ENCODE data around the gene NUDT11.
"Not testable (repeated sequence)": the region's sequence is repeated elsewhere in the genome, so short reads cannot be mapped to it uniquely, and the experiment has no call there.

The NUDT11 gene

GRCh38 chrX:51496501-51497291 lies at the start of gene NUDT11:
Gene NUDT11, minus strand, starts transcription at chrX:51496592. Its CDS starts 148 bp downstream, at chrX:51496444.
- ATAC-seq (ENCODE audit: low read depth) (peak; percentile 51), DNase-seq (ENCODE audit: low spot score in 2 of 2) (no peak)
- Mint-ChIP-seq H3K4me1 (peaks cover 5% of the 10 kb centered on the region), H3K27me3 (peaks cover 8% of the 10 kb centered on the region), H3K36me3 (no peaks in the 10 kb centered on the region), H3K9me3 (no peaks in the 10 kb centered on the region), H3K27ac (peak within 1 kb of the TSS; percentile 26), H3K4me3 (peak within 1 kb of the TSS; percentile 88)

DNA sequence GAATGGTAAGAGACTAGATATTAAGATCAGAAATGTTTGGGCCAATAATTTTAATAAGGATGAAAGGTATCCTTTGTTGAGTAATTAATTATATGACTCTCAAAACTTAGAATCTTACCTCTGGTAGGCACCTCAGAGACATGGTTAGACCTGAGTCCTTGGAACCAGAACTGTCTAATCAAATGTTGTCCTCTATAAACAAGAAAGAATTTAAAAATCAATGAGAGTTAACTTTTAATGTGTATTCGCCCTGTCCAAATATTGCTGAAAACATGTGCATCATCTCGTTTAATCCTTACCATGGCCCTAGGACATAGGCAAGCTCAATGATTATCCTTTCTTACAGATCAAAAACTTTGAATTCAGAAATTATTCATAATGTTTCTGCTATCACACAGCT lies 24.0 kb upstream of the NUDT11 start:
- no peaks in the 10 kb centered on the region for H3K36me3 Mint-ChIP-seq
- no peak for ATAC-seq (ENCODE audit: low read depth)

DNA sequence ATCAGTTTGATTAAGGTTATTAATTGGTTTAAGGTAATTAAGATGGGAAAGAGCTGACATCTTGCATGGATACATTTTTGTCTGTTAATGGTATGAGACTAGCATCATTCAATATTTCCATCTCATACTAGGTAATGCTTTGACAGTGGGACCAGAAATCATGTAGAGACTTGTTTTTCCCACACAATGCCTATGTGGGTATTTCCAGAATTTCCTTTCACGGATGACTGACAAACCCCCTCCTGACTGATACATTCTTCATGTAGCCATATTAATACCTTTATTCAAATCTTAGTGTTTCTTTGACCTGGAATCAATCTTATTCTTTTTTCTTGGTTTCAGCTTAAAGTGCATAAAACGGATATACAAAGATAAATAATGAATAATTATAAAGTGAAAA lies 22.7 kb upstream of the NUDT11 start:
- ATAC-seq (ENCODE audit: low read depth); DNase-seq (ENCODE audit: low spot score in 2 of 2); H3K27ac Mint-ChIP-seq; H3K4me1 Mint-ChIP-seq; H3K27me3 Mint-ChIP-seq; H3K9me3 Mint-ChIP-seq; H3K4me3 Mint-ChIP-seq; H3K36me3 Mint-ChIP-seq: not testable (repeated sequence)

More for the DNA sequence above, 24.0 kb upstream of the NUDT11 start:
- peaks cover 2% of the 10 kb centered on the region for H3K9me3 Mint-ChIP-seq
- no peaks in the 10 kb centered on the region for H3K4me1 Mint-ChIP-seq
- no peak for DNase-seq (ENCODE audit: low spot score in 2 of 2)
- no peaks in the 10 kb centered on the region for H3K27me3 Mint-ChIP-seq
- no peak overlapping the region for H3K4me3 Mint-ChIP-seq
- H3K27ac Mint-ChIP-seq: no peak overlapping the region

GRCh38 chrX:51507551-51507950 lies 11.2 kb upstream of the NUDT11 start:
- Mint-ChIP-seq H3K27me3 (peaks cover 2% of the 10 kb centered on the region), H3K9me3 (peaks cover 4% of the 10 kb centered on the region), H3K4me1 (no peaks in the 10 kb centered on the region), H3K36me3 (no peaks in the 10 kb centered on the region), H3K4me3 (no peak overlapping the region), H3K27ac (no peak overlapping the region)
- ATAC-seq (ENCODE audit: low read depth) (no peak), DNase-seq (ENCODE audit: low spot score in 2 of 2) (no peak)

DNA sequence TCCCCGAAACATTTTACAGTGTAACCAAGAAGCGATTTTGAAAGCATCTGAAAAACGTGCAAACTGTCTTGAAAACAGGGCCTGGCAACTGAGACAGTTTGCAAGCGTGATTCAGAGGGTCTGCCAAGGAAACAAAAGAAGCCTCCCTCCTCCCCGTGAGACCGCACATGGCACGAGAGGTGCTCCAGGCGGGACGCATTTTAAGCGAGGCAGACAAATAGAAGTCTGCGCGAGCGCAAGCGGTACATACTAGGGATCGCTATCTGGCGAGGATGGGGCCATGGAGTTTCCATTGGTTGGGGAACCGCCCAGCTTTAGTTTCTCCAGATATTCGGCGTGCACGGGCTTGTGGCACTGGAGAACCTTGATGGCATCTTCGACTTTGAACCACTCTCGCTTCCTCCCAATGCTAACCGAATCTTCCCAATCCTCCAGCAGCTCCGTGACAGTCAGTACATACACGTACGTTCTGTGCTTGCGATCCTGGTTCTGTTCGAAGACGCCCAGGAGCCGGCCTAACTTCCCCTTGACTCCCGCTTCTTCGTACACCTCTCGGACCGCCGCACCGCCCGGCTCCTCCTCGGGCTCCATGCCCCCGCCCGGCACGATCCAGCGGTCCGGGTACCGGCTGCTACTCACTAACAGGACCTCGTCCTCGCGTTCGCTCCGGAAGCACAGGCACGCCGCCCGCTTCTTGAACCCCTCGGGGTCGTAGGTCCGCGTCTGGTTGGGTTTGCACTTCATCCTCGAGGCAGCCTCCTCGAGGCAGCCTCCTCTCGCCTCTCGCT lies 497 bp downstream of the NUDT11 start:
- peak; percentile 12 for ATAC-seq (ENCODE audit: low read depth)
- not testable (repeated sequence) for H3K4me1 Mint-ChIP-seq; H3K27ac Mint-ChIP-seq; H3K9me3 Mint-ChIP-seq; DNase-seq (ENCODE audit: low spot score in 2 of 2); H3K36me3 Mint-ChIP-seq; H3K27me3 Mint-ChIP-seq
- peak overlapping the region; percentile 83 for H3K4me3 Mint-ChIP-seq

GRCh38 chrX:51494409-51494808 lies 2.0 kb downstream of the NUDT11 start:
- no peaks in the 10 kb centered on the region for H3K36me3 Mint-ChIP-seq
- no peaks in the 10 kb centered on the region for H3K9me3 Mint-ChIP-seq
- no peak for DNase-seq (ENCODE audit: low spot score in 2 of 2)
- H3K27ac Mint-ChIP-seq: no peak overlapping the region
- H3K4me3 Mint-ChIP-seq: no peak overlapping the region
- no peak for ATAC-seq (ENCODE audit: low read depth)
- H3K4me1 Mint-ChIP-seq: peaks cover 5% of the 10 kb centered on the region
- peaks cover 8% of the 10 kb centered on the region for H3K27me3 Mint-ChIP-seq

GRCh38 chrX:51487960-51488267 lies 8.5 kb downstream of the NUDT11 start:
- H3K27me3 Mint-ChIP-seq: no peaks in the 10 kb centered on the region
- H3K36me3 Mint-ChIP-seq: no peaks in the 10 kb centered on the region
- no peak for DNase-seq (ENCODE audit: low spot score in 2 of 2)
- H3K9me3 Mint-ChIP-seq: no peaks in the 10 kb centered on the region
- no peak for ATAC-seq (ENCODE audit: low read depth)
- no peak overlapping the region for H3K27ac Mint-ChIP-seq
- H3K4me3 Mint-ChIP-seq: no peak overlapping the region
- H3K4me1 Mint-ChIP-seq: no peaks in the 10 kb centered on the region

DNA sequence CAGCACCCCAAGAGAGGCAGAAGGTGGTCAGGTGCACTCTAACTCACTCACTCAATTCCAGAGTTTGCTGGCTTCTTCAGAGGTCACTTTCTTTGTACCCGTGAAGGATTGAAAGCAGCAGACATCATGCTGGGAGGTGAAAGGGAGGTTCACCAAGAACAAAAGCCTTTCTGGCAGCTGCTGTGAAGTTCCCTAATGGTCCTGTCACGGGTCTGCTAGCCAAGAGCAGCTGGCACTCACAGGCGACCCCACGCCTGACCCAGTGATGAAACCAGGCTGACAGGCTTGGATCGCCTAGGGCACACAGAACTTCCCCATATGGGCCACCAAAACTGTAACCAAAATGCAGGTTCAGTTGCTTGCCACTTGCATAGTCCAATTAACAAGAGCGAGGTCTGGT lies 11.8 kb downstream of the NUDT11 start:
- Mint-ChIP-seq H3K27ac (no peak overlapping the region), H3K9me3 (no peaks in the 10 kb centered on the region), H3K27me3 (no peaks in the 10 kb centered on the region), H3K36me3 (peaks cover 1% of the 10 kb centered on the region), H3K4me1 (no peaks in the 10 kb centered on the region), H3K4me3 (no peak overlapping the region)
- DNase-seq (ENCODE audit: low spot score in 2 of 2) (no peak), ATAC-seq (ENCODE audit: low read depth) (no peak)

DNA sequence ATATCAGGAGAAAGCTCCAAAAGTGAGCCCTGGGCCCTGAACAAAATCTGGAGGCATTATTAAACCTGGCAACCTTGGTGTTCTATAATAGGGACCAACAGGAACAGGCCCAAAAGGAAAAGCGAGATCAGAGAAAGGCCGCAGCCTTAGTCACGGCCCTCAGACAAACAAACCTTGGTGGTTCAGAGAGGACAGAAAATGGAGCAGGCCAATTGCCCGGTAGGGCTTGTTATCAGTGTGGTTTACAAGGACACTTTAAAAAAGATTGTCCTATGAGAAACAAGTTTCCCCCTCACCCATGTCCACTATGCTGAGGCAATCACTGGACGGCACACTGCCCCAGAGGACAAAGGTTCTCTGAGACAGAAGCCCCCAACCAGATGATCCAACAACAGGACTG lies 14.0 kb downstream of the NUDT11 start:
- not testable (repeated sequence) for H3K27me3 Mint-ChIP-seq, H3K4me3 Mint-ChIP-seq

GRCh38 chrX:51476930-51477329 lies 19.5 kb downstream of the NUDT11 start:
- Mint-ChIP-seq H3K27me3 (no peaks in the 10 kb centered on the region), H3K4me1 (no peaks in the 10 kb centered on the region), H3K9me3 (no peaks in the 10 kb centered on the region), H3K36me3 (peaks cover 1% of the 10 kb centered on the region), H3K4me3 (no peak overlapping the region), H3K27ac (no peak overlapping the region)
- DNase-seq (ENCODE audit: low spot score in 2 of 2) (no peak), ATAC-seq (ENCODE audit: low read depth) (no peak)

More for the DNA sequence above, 14.0 kb downstream of the NUDT11 start:
- not testable (repeated sequence) for DNase-seq (ENCODE audit: low spot score in 2 of 2); H3K4me1 Mint-ChIP-seq; H3K9me3 Mint-ChIP-seq; H3K27ac Mint-ChIP-seq; ATAC-seq (ENCODE audit: low read depth); H3K36me3 Mint-ChIP-seq

DNA sequence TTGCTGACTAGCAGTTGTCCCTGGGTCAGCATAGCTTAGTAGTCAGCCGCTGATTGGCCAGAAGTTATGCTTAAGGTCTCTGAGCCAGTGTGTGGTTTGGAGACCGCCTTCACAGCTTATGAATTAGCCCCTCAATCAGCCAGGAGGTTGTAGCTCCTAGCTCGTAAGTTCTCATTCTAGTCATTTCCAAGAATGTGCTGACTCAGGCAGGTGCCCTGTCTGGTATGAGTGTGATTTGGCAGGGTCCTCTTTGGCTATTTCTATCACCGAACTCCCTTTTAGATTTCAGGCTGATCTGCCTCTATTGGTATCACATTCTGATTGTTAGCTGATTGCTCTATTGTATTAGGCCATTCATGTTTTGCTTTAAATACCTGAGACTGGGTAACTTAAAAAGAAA lies 33.1 kb downstream of the NUDT11 start:
- no peaks in the 10 kb centered on the region for H3K27me3 Mint-ChIP-seq
- ATAC-seq (ENCODE audit: low read depth): no peak
- no peak overlapping the region for H3K4me3 Mint-ChIP-seq
- H3K36me3 Mint-ChIP-seq: no peaks in the 10 kb centered on the region
- H3K4me1 Mint-ChIP-seq: no peaks in the 10 kb centered on the region
- H3K9me3 Mint-ChIP-seq: no peaks in the 10 kb centered on the region
- no peak overlapping the region for H3K27ac Mint-ChIP-seq
- DNase-seq (ENCODE audit: low spot score in 2 of 2): no peak

GRCh38 chrX:51461053-51462044 lies 35.0 kb downstream of the NUDT11 start:
- H3K9me3 Mint-ChIP-seq: no peaks in the 10 kb centered on the region
- ATAC-seq (ENCODE audit: low read depth): no peak
- no peaks in the 10 kb centered on the region for H3K36me3 Mint-ChIP-seq
- H3K27me3 Mint-ChIP-seq: no peaks in the 10 kb centered on the region
- no peak overlapping the region for H3K27ac Mint-ChIP-seq
- peaks cover 4% of the 10 kb centered on the region for H3K4me1 Mint-ChIP-seq
- no peak overlapping the region for H3K4me3 Mint-ChIP-seq
- DNase-seq (ENCODE audit: low spot score in 2 of 2): peak in 1 of 2 donors; percentile 24

GRCh38 chrX:51459125-51459524 lies 37.3 kb downstream of the NUDT11 start:
- peaks cover 2% of the 10 kb centered on the region for H3K36me3 Mint-ChIP-seq
- ATAC-seq (ENCODE audit: low read depth): no peak
- H3K27me3 Mint-ChIP-seq: no peaks in the 10 kb centered on the region
- H3K4me3 Mint-ChIP-seq: no peak overlapping the region
- DNase-seq (ENCODE audit: low spot score in 2 of 2): no peak
- H3K9me3 Mint-ChIP-seq: no peaks in the 10 kb centered on the region
- H3K27ac Mint-ChIP-seq: no peak overlapping the region
- peaks cover 6% of the 10 kb centered on the region for H3K4me1 Mint-ChIP-seq

- Mint-ChIP-seq H3K4me3 (no peak overlapping the region), H3K27ac (no peak overlapping the region), H3K36me3 (peaks cover 2% of the 10 kb centered on the region), H3K9me3 (no peaks in the 10 kb centered on the region), H3K27me3 (no peaks in the 10 kb centered on the region), H3K4me1 (peaks cover 6% of the 10 kb centered on the region)
- DNase-seq (ENCODE audit: low spot score in 2 of 2) (no peak), ATAC-seq (ENCODE audit: low read depth) (no peak)
Observed at GRCh38 chrX:51456814-51457213, 39.6 kb downstream of the NUDT11 start.
